ENCODE measurements around the gene ATAD1. TPM values are rescaled to one million over a fixed set of nuclear protein-coding genes. Genes with fewer than 3 reads are reported as not detected.
"Not testable (repeated sequence)": the region's sequence is repeated elsewhere in the genome, so short reads cannot be mapped to it uniquely, and the experiment has no call there.

ATAD1 gene
- total RNA-seq, 1 experiment from 2014 or later: 48.8 TPM

DNA sequence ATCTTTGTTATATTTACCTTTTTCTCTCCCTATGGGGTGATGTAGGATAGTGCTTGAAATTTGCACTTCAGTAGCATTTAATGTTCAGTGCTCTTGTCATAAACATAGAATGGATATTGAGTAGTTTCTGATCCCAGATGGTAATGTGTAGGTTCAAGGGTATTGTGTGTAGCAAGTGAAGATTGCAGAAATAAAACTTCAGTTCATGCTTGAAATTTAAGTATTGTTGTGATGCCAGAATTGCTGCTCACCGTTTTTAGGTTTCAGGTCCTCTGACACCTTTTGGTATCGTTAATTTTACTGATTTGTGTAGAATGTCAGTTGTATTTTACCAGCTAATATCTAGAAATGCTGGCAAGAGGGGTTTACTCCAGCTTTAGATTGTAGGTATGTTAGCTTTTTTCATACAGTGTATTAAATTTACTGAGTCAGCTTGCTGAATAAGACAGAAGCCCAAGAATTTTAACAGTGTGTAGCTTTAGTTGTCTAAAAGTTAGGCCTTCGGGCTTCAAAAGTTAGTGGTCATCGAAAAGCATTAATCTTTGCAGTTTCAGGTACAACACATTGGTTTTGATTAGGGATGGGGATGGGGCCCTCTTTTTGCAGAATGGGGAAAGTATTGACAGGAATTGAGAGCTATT lies 47.3 kb upstream of the ATAD1 start:
- Histone ChIP-seq H3K36me3 (ENCODE audit: control insufficient read depth, insufficient read depth, low read length) (no peaks in the 10 kb centered on the region), H3K4me3 (ENCODE audit: low read depth, low read length) (peak overlapping the region; percentile 69), H3K4me1 (peaks cover 21% of the 10 kb centered on the region; the same call in 1 of the 2 replicates), H3K27me3 (replicated peaks; ENCODE audit: control insufficient read depth, insufficient read depth, low read length) (no peaks in the 10 kb centered on the region), H3K9me3 (no peaks in the 10 kb centered on the region)
- ChIA-PET POLR2A (no interaction called here), CTCF (no interaction called here)
- Mint-ChIP-seq H3K9me3 (ENCODE audit: unreplicated experiment) (no peaks in the 10 kb centered on the region), H3K36me3 (ENCODE audit: insufficient read depth, unreplicated experiment) (peaks cover 32% of the 10 kb centered on the region), H3K4me3 (ENCODE audit: unreplicated experiment) (peak overlapping the region; percentile 97), H3K27me3 (ENCODE audit: insufficient read depth, unreplicated experiment) (no peaks in the 10 kb centered on the region), H3K4me1 (ENCODE audit: low read depth, unreplicated experiment) (peaks cover 26% of the 10 kb centered on the region), H3K27ac (ENCODE audit: unreplicated experiment) (peak overlapping the region; percentile 64)
- BruUV-seq (replicated peaks): TSS peak; percentile 28
- TF ChIP-seq, protein P1, sequence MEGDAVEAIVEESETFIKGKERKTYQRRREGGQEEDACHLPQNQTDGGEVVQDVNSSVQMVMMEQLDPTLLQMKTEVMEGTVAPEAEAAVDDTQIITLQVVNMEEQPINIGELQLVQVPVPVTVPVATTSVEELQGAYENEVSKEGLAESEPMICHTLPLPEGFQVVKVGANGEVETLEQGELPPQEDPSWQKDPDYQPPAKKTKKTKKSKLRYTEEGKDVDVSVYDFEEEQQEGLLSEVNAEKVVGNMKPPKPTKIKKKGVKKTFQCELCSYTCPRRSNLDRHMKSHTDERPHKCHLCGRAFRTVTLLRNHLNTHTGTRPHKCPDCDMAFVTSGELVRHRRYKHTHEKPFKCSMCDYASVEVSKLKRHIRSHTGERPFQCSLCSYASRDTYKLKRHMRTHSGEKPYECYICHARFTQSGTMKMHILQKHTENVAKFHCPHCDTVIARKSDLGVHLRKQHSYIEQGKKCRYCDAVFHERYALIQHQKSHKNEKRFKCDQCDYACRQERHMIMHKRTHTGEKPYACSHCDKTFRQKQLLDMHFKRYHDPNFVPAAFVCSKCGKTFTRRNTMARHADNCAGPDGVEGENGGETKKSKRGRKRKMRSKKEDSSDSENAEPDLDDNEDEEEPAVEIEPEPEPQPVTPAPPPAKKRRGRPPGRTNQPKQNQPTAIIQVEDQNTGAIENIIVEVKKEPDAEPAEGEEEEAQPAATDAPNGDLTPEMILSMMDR (IDR thresholded peaks at IDR 0.05; ENCODE audit: insufficient read depth in 1 of 2, low read depth in 1 of 2, low read length in 1 of 2, severe bottlenecking in 1 of 2, unreplicated experiment in 1 of 2): no peak
- DNase-seq: no peak
- intact Hi-C loops (cut with micrococcal nuclease; ENCODE audit: unreplicated experiment): no loop called here

DNA sequence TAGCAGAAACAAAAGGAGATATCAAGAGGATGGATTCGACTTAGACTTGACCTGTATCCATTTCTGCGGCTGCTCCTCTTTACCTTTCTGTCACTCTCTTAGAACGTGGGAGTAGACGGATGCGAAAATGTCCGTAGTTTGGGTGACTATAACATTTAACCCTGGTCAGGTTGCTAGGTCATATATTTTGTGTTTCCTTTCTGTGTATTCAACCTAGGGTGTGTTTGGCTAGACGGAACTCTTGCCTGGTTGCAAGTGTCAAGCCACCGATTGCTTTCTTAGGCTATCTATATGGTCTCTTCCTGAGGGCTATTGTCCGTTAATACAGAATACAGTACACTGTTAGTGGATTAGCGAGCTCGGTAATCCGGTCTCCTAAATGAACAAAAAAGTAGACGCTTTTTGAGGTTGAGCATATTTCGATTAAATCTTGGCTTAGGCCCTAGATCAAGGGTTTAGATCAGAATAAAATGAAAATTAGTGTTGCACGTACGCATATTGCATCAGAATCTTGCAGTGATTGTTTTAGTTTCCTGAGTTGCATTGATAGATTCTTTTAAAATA lies 46.6 kb upstream of the ATAD1 start:
- Mint-ChIP-seq H3K27ac (ENCODE audit: unreplicated experiment) (peak overlapping the region; percentile 64), H3K4me1 (ENCODE audit: low read depth, unreplicated experiment) (peaks cover 29% of the 10 kb centered on the region), H3K27me3 (ENCODE audit: insufficient read depth, unreplicated experiment) (no peaks in the 10 kb centered on the region), H3K4me3 (ENCODE audit: unreplicated experiment) (peak overlapping the region; percentile 97), H3K9me3 (ENCODE audit: unreplicated experiment) (no peaks in the 10 kb centered on the region), H3K36me3 (ENCODE audit: insufficient read depth, unreplicated experiment) (peaks cover 32% of the 10 kb centered on the region)
- no TSS peak for BruUV-seq (replicated peaks)
- Histone ChIP-seq H3K4me3 (ENCODE audit: low read depth, low read length) (peak overlapping the region; percentile 69), H3K27me3 (replicated peaks; ENCODE audit: control insufficient read depth, insufficient read depth, low read length) (no peaks in the 10 kb centered on the region), H3K4me1 (peaks cover 19% of the 10 kb centered on the region; the same call in 1 of the 2 replicates), H3K9me3 (no peaks in the 10 kb centered on the region), H3K36me3 (ENCODE audit: control insufficient read depth, insufficient read depth, low read length) (no peaks in the 10 kb centered on the region)
- intact Hi-C loops (cut with micrococcal nuclease; ENCODE audit: unreplicated experiment): loop anchor here (5.0 kb wide), 2 partner anchors 78 to 363 kb away; no protein-coding TSS in a partner anchor
- ChIA-PET CTCF (no interaction called here), POLR2A (no interaction called here)
- TF ChIP-seq, protein P1 (IDR thresholded peaks at IDR 0.05; ENCODE audit: insufficient read depth in 1 of 2, low read depth in 1 of 2, low read length in 1 of 2, severe bottlenecking in 1 of 2, unreplicated experiment in 1 of 2): no peak
- DNase-seq: peak in 1 of 2 experiments; percentile 11

DNA sequence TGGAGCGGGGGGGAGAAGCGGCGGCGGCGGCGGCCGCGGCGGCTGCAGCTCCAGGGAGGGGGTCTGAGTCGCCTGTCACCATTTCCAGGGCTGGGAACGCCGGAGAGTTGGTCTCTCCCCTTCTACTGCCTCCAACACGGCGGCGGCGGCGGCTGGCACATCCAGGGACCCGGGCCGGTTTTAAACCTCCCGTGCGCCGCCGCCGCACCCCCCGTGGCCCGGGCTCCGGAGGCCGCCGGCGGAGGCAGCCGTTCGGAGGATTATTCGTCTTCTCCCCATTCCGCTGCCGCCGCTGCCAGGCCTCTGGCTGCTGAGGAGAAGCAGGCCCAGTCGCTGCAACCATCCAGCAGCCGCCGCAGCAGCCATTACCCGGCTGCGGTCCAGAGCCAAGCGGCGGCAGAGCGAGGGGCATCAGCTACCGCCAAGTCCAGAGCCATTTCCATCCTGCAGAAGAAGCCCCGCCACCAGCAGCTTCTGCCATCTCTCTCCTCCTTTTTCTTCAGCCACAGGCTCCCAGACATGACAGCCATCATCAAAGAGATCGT lies 46.0 kb upstream of the ATAD1 start:
- POLR2A ChIA-PET: not testable (repeated sequence)
- CTCF ChIA-PET: interaction anchor here (0.7 kb wide), 1 partner anchor 526 kb away, joined by 5 read pairs; no protein-coding TSS in a partner anchor
- H3K4me3 Mint-ChIP-seq (ENCODE audit: unreplicated experiment): peak overlapping the region; percentile 97

More for the DNA sequence above, 46.0 kb upstream of the ATAD1 start:
- Mint-ChIP-seq H3K36me3 (ENCODE audit: insufficient read depth, unreplicated experiment) (peaks cover 32% of the 10 kb centered on the region), H3K27ac (ENCODE audit: unreplicated experiment) (peak overlapping the region; percentile 93), H3K4me1 (ENCODE audit: low read depth, unreplicated experiment) (peaks cover 29% of the 10 kb centered on the region)
- H3K9me3 Mint-ChIP-seq (ENCODE audit: unreplicated experiment); H3K36me3 ChIP-seq (ENCODE audit: control insufficient read depth, insufficient read depth, low read length); BruUV-seq (replicated peaks); H3K9me3 ChIP-seq; H3K27me3 ChIP-seq (replicated peaks; ENCODE audit: control insufficient read depth, insufficient read depth, low read length); H3K27me3 Mint-ChIP-seq (ENCODE audit: insufficient read depth, unreplicated experiment): not testable (repeated sequence)
- peak in 1 of 2 experiments; percentile 47 for DNase-seq
- intact Hi-C loops (cut with micrococcal nuclease; ENCODE audit: unreplicated experiment): loop anchor here (2.0 to 5.0 kb wide), 4 partner anchors 21 to 363 kb away; partner anchors contain the start of gene ATAD1
- H3K4me1 ChIP-seq: peaks cover 18% of the 10 kb centered on the region; the same call in 1 of the 2 replicates
- peak overlapping the region; percentile 69 for H3K4me3 ChIP-seq (ENCODE audit: low read depth, low read length)
